Stimulated activated CD4-positive, alpha-beta T cell treated with anti-CD3 and anti-CD28 coated beads, Interleukin-2, amount 100 ng/mL, for 4 hours (primary cell): ENCODE measurements around the gene METTL23.
"Not testable (repeated sequence)": the region's sequence is repeated elsewhere in the genome, so short reads cannot be mapped to it uniquely, and the experiment has no call there.

ENCODE experiments used
- DNase-seq: peaks from one replicate; pipeline ENCODE4 v3.0.0-alpha.2; 2020; ENCODE audit warnings: low read depth

Gene METTL23

GRCh38 chr17:76713765-76714164 is 12.9 kb upstream of the METTL23 start:
- no peak for DNase-seq

DNA sequence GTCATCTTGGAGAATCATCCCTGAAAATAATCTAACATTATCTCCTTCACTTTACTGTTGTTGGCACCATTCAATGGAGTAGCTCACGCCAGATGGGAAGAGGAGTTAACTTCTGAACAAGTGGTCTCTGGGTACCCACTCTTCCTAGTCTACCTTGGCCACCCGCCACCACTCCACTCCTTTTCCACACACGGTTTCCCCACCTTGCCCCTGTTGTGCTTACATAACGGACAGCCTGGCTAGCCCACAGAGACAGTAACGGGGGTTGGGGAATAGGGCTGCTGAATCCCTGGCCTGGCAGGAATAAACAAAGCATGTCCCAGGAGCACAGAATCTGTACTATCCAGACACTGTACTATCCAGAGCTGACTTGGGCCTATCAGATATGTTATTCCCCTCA is 12.3 kb upstream of the METTL23 start:
- no peak for DNase-seq

DNA sequence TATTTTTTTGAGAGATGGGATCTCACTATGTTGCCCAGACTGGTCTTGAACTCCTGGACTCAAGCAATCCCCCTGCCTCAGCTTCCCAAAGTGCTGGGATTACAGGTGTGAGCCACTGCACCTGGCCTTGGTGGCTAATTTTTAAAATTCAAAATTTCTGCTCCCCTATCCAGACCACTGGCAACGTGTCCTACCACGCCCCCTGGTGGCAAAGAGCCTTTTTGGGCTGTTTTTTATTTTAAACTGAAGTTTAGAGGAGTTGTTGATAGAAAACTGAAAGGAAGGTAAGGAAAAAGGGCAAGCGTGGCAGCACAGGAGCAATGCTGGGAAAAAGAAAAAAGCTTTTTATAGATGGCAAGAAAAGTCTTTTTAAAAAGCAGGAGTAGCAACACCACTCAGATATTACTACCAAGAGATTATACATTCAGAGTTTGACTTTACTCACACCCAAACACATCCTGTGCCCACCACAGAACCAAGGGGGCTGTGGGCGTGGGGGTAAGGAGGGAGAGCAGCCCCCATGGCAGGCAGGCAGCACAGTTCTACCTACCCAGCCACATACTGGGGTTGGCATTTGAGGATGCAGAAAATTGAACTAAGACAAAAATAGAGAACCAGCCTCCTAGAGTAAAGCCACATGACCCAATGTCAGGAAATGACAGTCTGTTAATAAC is 11.7 kb upstream of the METTL23 start:
- peak; percentile 67 for DNase-seq

DNA sequence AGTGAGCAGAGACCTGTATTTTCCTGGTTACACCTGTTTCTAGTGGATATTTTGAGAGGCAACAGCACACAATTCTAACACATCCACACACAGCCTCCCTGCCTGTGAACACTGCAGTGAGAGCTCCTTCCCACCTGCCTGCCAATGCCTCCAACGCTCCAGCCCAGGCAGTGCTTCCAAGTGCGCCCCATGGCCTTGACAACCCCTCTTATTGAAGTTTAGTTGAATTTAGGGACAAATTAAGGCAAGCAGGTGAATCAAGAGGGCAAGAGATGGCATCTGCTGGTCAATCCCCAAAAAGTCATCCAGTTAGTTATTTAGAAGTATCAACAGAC is 11.2 kb upstream of the METTL23 start:
- DNase-seq = no peak

DNA sequence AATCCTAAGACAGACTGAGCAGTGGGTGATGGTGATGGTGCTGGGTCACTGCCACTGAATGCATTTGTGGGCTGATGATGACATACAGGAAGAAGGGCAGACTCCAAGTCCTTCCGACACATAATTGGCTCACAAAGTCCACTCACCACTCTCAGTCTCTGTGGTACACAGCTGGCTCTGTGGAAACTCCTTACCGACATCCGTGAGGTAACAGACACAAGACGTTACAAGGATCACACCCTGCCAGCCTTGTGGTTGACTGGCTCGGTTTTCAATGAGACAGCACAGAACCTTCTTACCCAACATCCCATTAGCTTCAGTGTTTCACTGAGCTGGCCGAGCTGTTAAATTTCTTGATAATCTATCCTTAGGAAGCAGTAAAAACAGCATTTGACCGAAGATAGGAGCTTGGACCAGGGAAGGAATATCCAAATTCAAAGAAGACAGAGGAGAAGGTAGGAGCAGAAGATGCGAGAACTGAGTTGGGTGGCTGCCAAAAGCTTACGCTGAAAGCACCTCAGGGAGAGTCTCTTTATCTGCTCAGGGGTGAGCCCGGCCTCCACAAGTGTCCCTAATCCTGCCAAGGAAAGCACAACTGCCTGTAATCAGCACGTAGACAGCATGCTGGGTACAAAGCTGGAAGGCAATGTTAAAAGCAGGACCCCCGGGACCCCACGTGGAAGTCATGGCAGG is 10.3 kb upstream of the METTL23 start:
- DNase-seq = no peak

- DNase-seq = no peak
These were observed 9.8 kb upstream of the METTL23 start for GRCh38 chr17:76716839-76717215.

GRCh38 chr17:76718516-76718915 is 8.1 kb upstream of the METTL23 start:
- no peak for DNase-seq

DNA sequence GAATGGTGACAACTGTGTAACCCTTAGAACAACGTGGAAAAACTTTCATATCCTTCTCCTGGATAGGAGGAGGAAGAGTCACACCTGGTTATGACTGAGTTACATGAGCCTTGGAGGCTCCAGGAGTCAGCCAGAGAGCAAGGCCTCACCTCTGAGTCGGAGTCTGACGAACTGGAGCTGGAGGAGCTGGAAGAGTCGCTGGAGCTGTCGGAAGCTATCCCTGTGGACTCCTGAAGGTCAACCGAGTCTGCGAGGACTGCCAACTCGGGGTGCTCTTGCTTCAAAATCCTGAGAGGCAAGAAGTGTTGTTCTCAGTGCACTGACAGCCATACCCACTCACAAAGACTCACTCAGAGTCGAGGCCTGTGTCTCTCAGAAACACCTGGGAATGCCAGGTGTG is 6.4 kb upstream of the METTL23 start:
- DNase-seq = no peak

GRCh38 chr17:76720941-76721340 is 5.7 kb upstream of the METTL23 start:
- DNase-seq = no peak

GRCh38 chr17:76721463-76721862 is 5.2 kb upstream of the METTL23 start:
- no peak for DNase-seq

DNA sequence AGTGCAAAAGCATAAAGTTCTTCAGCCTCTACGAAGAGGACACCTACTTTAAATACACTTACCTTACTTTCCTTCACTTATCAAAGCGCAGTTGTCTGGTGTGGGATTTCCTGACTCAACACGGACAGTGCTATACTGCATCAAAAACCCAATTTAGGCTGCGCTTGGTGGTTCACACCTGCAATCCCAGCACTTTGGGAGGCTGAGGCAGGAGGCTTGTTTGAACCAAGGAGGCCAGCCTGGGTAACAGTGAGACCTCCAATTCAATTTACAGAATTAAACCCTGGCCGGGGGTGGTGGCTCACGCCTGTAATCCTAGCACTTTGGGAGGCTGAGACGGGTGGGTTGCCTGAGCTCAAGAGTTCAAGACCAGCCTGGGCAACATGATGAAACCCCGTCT is 4.4 kb upstream of the METTL23 start:
- DNase-seq = no peak

- not testable (repeated sequence) for DNase-seq
These were observed 3.7 kb upstream of the METTL23 start for GRCh38 chr17:76722977-76723376.

DNA sequence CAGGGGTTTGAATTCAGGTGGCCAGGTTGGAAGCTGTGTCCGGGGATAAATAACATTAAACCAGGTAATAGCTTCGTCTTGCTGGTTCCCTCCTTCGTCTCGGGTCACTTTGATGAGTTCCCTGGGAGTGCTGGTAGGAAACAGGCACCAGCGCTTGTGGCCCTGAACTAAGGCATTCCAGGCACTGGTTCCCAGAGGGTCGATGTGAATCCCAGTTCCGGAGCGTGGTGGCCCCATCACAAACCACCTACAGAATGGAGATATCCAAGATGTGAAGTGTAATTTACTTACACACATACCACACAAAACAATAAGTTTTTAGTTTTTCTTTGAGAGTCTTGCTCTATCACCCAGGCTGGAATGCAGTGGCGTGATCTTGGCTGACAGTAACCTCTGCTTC is 2.8 kb upstream of the METTL23 start:
- no peak for DNase-seq

- DNase-seq = peak; percentile 58
These were observed 934 bp upstream of the METTL23 start for GRCh38 chr17:76725580-76726230.

- peak; percentile 91 for DNase-seq
These were observed 336 bp upstream of the METTL23 start, which contains the start of gene JMJD6 for GRCh38 chr17:76726231-76726775. Gene JMJD6, minus strand, starts transcription at chr17:76726606. Its CDS starts 131 bp downstream, at chr17:76726475.

GRCh38 chr17:76727745-76728456 is 1.3 kb downstream of the METTL23 start:
- DNase-seq = no peak

- DNase-seq = not testable (repeated sequence)
These were observed 5.4 kb downstream of the METTL23 start for GRCh38 chr17:76731800-76732733.

- DNase-seq = no peak
These were observed 6.3 kb downstream of the METTL23 start for GRCh38 chr17:76732734-76733617.

GRCh38 chr17:76733618-76733957 is 6.9 kb downstream of the METTL23 start:
- no peak for DNase-seq

GRCh38 chr17:76734080-76734840 is 7.6 kb downstream of the METTL23 start:
- DNase-seq = no peak
